Body of pancreas (tissue), 4 donors: Measurements from ENCODE around the gene EEFSEC. TPM values are rescaled to one million over a fixed set of nuclear protein-coding genes. Genes with fewer than 3 reads are reported as not detected.

Experiments
- ATAC-seq: fragments of 150-250 bp; one replicate; pipeline ENCODE4 v1.9.1; 2016
- DNase-seq, 4 donors: peaks; one replicate each; pipeline ENCODE4 v3.0.0-alpha.2; 2019
- H3K27ac ChIP-seq, 4 donors: fragments of 200-600 bp; sonication (generic); 1 replicate in 3 of 4; 2 replicates in 1 of 4; pipeline versions ENCODE4 v1.5.1 to v1.6.1; 2016 to 2019; ENCODE audit warnings: mild to moderate bottlenecking in 1 of 4, mixed read lengths in 1 of 4, moderate library complexity in 1 of 4
- H3K27me3 ChIP-seq, 2 donors: fragments of 200-600 bp; sonication (generic); one replicate each; pipeline ENCODE4 v1.6.0; 2016; ENCODE audit warnings: mild to moderate bottlenecking in 1 of 2
- H3K36me3 ChIP-seq, 2 donors: fragments of 200-600 bp; sonication (generic); replicated peaks in 1 of 2; 2 replicates each; pipeline ENCODE4 v1.5.1; 2016; ENCODE audit warnings: low read depth in 2 of 2; ENCODE audit not compliant: insufficient read depth in 1 of 2
- H3K4me1 ChIP-seq: fragments of 200-600 bp; sonication (generic); one replicate; pipeline ENCODE4 v1.6.0; 2016
- H3K4me3 ChIP-seq, 2 donors: fragments of 200-600 bp; sonication (generic); 1 replicate in 1 of 2; 2 replicates in 1 of 2; pipeline ENCODE4 v1.5.1; 2016 to 2019
- H3K9me3 ChIP-seq, 3 donors: fragments of 200-600 bp; sonication (generic); 1 replicate in 2 of 3; 2 replicates in 1 of 3; pipeline ENCODE4 v1.5.1; 2016
- POLR2A ChIP-seq, 3 donors: fragments of 450-650 bp; IDR thresholded peaks; one replicate each; pipeline ENCODE4 v1.6.1; 2016; ENCODE audit warnings: antibody characterized with exemption in 3 of 3, mild to moderate bottlenecking in 2 of 3
- whole genome bisulfite sequencing, 2 donors: methylation state at CpG; one replicate each; pipeline ENCODE4 v1.1.5; 2017; 5-methylcytosine and 5-hydroxymethylcytosine counted together
- intact Hi-C: fragments of 100-400 bp; cut with DNase I; formaldehyde crosslinking; loops from one replicate; pipeline ENCODE4 v1.15.1; 2023
- total RNA-seq, 2 donors: library from RNA; depleted of rRNA; stranded (reverse); fragments of >200 nt; gene quantifications; one replicate each; pipeline ENCODE4 v1.1.0, GENCODE V29; 2016
- TF ChIP-seq, protein P1 (sequence below), 7 experiments: fragments of 450-650 bp in 4 of 7; fragments of 200-600 bp in 3 of 7; sonication (generic) in 3 of 7; IDR thresholded peaks; one replicate each; pipeline ENCODE4 v1.5.1; 2016 to 2019; ENCODE audit warnings: antibody characterized with exemption in 7 of 7

The EEFSEC gene
- total RNA-seq, 2 donors from 2014 or later, result 8.6 to 33.0 TPM

DNA sequence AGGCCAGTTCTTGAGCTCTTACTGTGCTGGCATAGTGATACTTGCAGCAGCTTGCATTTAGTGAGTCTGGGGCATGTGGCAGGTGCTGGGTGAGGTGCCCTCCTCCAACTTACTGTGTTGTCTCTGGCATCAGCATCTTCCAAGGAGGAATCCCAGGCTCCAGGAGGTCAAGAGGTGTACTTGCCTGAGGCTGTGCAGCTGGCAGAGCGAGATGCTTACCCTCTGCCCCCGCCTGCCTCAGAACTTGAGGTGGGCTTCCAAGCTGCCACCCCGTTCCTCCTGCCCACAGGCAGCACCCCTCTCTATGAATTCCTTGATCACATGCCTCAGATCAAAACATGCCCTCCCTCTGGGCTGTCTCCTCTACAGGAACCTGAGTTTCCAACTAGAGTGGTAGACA, 86.0 kb downstream of the EEFSEC start:
- 86 to 97% methylated on average over 1 to 3 of the region's 3 CpGs for WGBS, 2 donors
- Histone ChIP-seq H3K4me1 (no peaks in the 10 kb centered on the region), H3K9me3 (no peaks in the 10 kb centered on the region)

GRCh38 chr3:128240232-128240631, 87.0 kb downstream of the EEFSEC start:
- intact Hi-C loops, result no loop called here
- WGBS, 2 donors, result 88 to 91% methylated on average over 1 of the region's 1 CpG
- ATAC-seq, result no peak
- Histone ChIP-seq H3K4me1 (no peaks in the 10 kb centered on the region), H3K36me3 (no peaks in the 10 kb centered on the region), H3K27me3 (no peaks in the 10 kb centered on the region), H3K4me3 (no peak overlapping the region), H3K9me3 (no peaks in the 10 kb centered on the region), H3K27ac (no peak overlapping the region)
- no peak for DNase-seq
- TF ChIP-seq, protein P1, sequence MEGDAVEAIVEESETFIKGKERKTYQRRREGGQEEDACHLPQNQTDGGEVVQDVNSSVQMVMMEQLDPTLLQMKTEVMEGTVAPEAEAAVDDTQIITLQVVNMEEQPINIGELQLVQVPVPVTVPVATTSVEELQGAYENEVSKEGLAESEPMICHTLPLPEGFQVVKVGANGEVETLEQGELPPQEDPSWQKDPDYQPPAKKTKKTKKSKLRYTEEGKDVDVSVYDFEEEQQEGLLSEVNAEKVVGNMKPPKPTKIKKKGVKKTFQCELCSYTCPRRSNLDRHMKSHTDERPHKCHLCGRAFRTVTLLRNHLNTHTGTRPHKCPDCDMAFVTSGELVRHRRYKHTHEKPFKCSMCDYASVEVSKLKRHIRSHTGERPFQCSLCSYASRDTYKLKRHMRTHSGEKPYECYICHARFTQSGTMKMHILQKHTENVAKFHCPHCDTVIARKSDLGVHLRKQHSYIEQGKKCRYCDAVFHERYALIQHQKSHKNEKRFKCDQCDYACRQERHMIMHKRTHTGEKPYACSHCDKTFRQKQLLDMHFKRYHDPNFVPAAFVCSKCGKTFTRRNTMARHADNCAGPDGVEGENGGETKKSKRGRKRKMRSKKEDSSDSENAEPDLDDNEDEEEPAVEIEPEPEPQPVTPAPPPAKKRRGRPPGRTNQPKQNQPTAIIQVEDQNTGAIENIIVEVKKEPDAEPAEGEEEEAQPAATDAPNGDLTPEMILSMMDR (IDR thresholded peaks at IDR 0.05), result no peak
- no peak for TF ChIP-seq POLR2A (IDR thresholded peaks at IDR 0.05)

More for the DNA sequence above, 86.0 kb downstream of the EEFSEC start:
- intact Hi-C loops, result no loop called here
- Histone ChIP-seq H3K27ac (no peak overlapping the region), H3K27me3 (no peaks in the 10 kb centered on the region), H3K4me3 (no peak overlapping the region), H3K36me3 (no peaks in the 10 kb centered on the region)
- TF ChIP-seq POLR2A (IDR thresholded peaks at IDR 0.05), result no peak
- TF ChIP-seq, protein P1 (IDR thresholded peaks at IDR 0.05), result no peak
- ATAC-seq (no peak), DNase-seq (no peak)

DNA sequence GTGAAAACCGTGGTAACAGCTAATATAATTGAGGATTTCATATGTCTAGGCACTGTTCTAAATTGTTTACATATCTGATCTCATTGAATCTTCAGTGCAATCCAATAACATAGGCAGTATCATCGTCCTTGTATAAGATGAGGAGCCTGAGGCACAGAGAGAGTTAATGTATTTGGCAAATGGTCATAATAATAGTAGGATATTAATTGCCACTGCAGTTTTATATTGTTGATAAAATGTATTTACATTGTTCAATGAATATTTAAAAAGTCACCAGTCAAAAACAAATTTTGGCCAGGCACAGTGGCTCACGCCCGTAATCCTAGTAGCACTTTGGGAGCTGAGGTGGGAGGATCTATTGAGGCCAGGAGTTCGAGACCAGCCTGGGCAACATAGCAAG, 88.5 kb downstream of the EEFSEC start:
- WGBS, 2 donors, result 94 to 95% methylated on average over 5 of the region's 5 CpGs
- Histone ChIP-seq H3K27ac (no peak overlapping the region), H3K4me3 (no peak overlapping the region), H3K9me3 (no peaks in the 10 kb centered on the region), H3K27me3 (no peaks in the 10 kb centered on the region), H3K4me1 (no peaks in the 10 kb centered on the region), H3K36me3 (no peaks in the 10 kb centered on the region)
- no peak for DNase-seq
- no peak for ATAC-seq
- intact Hi-C loops, result no loop called here
- TF ChIP-seq, protein P1 (IDR thresholded peaks at IDR 0.05), result no peak
- TF ChIP-seq POLR2A (IDR thresholded peaks at IDR 0.05), result no peak

GRCh38 chr3:128242818-128243601, 89.7 kb downstream of the EEFSEC start:
- DNase-seq, result peak in 1 of 4 donors; percentile 25
- intact Hi-C loops, result no loop called here
- peaks cover 9% of the 10 kb centered on the region for H3K4me1 ChIP-seq
- no peaks in the 10 kb centered on the region for H3K27me3 ChIP-seq
- no peak for ATAC-seq
- 74 to 86% methylated on average over 13 of the region's 13 CpGs for WGBS, 2 donors
- no peaks in the 10 kb centered on the region for H3K9me3 ChIP-seq
- H3K4me3 ChIP-seq, result no peak overlapping the region
- no peaks in the 10 kb centered on the region for H3K36me3 ChIP-seq
- H3K27ac ChIP-seq, result no peak overlapping the region
- TF ChIP-seq, protein P1 (IDR thresholded peaks at IDR 0.05), result no peak
- no peak for TF ChIP-seq POLR2A (IDR thresholded peaks at IDR 0.05)
